SW480 (cell line): ENCODE results near the gene ALCAM.

Source experiments
- DNase-seq: peaks from one replicate; pipeline ENCODE4 v3.0.0-alpha.2; 2016; ENCODE audit warnings: low spot score

ALCAM gene

GRCh38 chr3:105493305-105493892, 126.7 kb downstream of the ALCAM start:
- DNase-seq: no peak

GRCh38 chr3:105495021-105495420, 128.3 kb downstream of the ALCAM start:
- DNase-seq: no peak

- no peak for DNase-seq
These were observed 129.6 kb downstream of the ALCAM start for GRCh38 chr3:105496343-105496742.

GRCh38 chr3:105497386-105497785, 130.7 kb downstream of the ALCAM start:
- no peak for DNase-seq

- DNase-seq: no peak
These were observed 133.3 kb downstream of the ALCAM start for GRCh38 chr3:105499961-105500360.

- no peak for DNase-seq
These were observed 135.6 kb downstream of the ALCAM start for GRCh38 chr3:105502333-105502732.

GRCh38 chr3:105503191-105503593, 136.5 kb downstream of the ALCAM start:
- no peak for DNase-seq

GRCh38 chr3:105504440-105504951, 137.8 kb downstream of the ALCAM start:
- no peak for DNase-seq

GRCh38 chr3:105505170-105505569, 138.5 kb downstream of the ALCAM start:
- no peak for DNase-seq

- no peak for DNase-seq
These were observed 144.3 kb downstream of the ALCAM start for GRCh38 chr3:105511031-105511430.

- no peak for DNase-seq
These were observed 145.4 kb downstream of the ALCAM start for GRCh38 chr3:105512061-105512460.

GRCh38 chr3:105513042-105513441, 146.3 kb downstream of the ALCAM start:
- DNase-seq: no peak

- no peak for DNase-seq
These were observed 147.2 kb downstream of the ALCAM start for GRCh38 chr3:105513886-105514285.

- DNase-seq: no peak
These were observed 148.7 kb downstream of the ALCAM start for GRCh38 chr3:105515372-105515771.

- DNase-seq: no peak
These were observed 150.3 kb downstream of the ALCAM start for GRCh38 chr3:105516972-105517371.

GRCh38 chr3:105518203-105518602, 151.5 kb downstream of the ALCAM start:
- DNase-seq: no peak

GRCh38 chr3:105518806-105519418, 152.2 kb downstream of the ALCAM start:
- peak; percentile 39 for DNase-seq

- no peak for DNase-seq
These were observed 155.1 kb downstream of the ALCAM start for GRCh38 chr3:105521770-105522169.

- no peak for DNase-seq
These were observed 156.8 kb downstream of the ALCAM start for GRCh38 chr3:105523501-105523900.

GRCh38 chr3:105525531-105525930, 158.8 kb downstream of the ALCAM start:
- peak; percentile 1 for DNase-seq

GRCh38 chr3:105526360-105527111, 159.8 kb downstream of the ALCAM start:
- no peak for DNase-seq

GRCh38 chr3:105527535-105527934, 160.8 kb downstream of the ALCAM start:
- DNase-seq: peak; percentile 1

GRCh38 chr3:105527949-105528348, 161.2 kb downstream of the ALCAM start:
- DNase-seq: peak; percentile 67
